HG03196 (cell line): ENCODE results near the gene KSR1.

Source experiments
- ATAC-seq: cut with Tn5 transposase; IDR thresholded peaks from one replicate; pipeline ENCODE4 v1.9.1; 2021; ENCODE audit not compliant: unreplicated experiment

The KSR1 gene

DNA sequence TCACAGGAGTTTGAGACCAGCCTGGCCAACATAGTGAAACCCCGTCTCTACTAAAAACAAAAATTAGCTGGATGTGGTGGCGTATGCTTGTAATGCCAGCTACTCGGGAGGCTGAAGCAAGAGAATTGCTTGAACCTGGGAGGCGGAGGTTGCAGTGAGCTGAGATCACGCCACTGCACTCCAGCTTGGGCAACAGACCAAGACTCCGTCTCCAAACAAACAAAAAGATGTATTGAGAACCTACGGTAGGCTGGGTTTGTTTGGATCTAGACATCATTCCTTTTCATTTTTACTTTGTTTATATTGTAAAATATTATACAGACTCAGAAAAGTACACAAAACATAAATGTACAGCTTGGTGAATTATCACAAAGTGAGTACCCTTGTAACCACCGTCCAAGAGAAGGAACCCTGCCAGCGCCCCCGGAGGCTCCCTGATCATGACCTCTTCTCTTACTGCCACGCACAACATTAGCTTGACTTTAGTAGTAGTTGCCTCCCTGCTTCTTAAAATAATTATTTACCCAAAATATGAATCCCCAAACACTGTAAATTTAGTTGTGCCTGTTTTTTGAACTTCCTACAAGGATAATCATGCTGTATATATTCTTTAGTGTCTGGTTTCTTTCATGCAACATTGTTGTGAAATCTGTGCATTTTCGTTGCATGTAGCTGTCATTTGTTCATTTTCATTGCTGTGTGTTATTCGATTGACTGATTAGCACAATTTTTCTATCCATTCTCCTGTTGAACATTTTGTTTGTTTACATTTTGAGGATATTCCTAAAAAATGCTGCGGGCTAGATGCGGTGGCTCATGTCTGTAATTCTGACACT is 56.5 kb downstream of the KSR1 start:
- no peak for ATAC-seq

DNA sequence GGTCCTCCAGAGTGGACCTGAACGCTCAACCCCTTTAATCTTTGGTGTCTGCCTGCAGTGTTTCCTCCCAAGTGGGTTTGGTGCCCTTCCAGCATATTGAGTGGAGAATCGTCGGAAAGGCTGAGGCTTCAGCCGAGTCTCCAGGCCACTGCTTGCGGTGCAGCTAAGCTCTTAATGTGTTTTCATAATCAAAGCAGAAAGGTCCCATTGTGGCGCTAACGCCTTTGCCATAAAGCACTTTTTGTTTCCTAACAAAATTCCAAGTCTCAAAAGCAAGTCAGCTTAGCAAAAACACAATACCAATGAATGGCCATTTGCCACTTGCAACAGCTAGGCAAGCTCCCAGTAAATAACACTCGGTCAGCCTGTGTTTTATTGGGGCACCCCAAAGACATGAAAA is 57.6 kb downstream of the KSR1 start:
- ATAC-seq: no peak

DNA sequence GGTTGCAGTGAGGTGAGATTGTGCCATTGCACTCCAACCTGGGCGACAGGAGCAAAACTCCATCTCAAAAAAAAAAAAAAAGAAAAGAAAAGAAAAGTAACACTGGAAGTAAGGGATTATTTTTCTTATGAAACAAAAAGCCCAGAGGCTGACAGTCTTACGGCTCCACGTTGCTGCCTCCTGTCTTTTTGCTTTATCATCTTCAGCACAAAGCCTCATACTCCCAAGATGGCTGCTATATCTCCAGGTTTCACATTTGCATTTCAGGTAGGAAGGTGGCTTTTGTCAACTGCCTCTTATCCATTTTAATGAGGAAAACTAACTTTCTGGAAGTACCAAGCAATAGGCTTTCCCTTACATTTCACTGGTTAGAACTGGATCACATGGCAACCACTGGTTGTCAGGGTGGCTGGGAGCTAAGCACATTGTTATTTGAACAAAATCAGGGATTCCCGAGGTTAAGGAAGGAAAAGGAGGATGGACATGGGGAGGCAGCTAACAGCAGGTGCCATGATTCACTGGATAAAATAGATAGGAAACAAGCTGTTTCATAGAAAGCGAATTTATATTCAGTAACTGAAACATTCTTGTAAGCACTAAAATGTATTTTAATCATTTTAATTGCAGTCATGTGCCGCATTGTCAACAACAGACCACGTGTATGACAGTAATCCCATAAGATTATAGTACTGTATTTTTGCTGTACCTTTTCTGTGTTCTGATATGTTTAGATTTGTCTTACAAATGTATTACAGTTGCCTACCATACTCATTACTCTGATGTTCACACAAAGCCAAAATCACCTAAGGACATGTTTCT is 58.6 kb downstream of the KSR1 start:
- ATAC-seq: no peak

DNA sequence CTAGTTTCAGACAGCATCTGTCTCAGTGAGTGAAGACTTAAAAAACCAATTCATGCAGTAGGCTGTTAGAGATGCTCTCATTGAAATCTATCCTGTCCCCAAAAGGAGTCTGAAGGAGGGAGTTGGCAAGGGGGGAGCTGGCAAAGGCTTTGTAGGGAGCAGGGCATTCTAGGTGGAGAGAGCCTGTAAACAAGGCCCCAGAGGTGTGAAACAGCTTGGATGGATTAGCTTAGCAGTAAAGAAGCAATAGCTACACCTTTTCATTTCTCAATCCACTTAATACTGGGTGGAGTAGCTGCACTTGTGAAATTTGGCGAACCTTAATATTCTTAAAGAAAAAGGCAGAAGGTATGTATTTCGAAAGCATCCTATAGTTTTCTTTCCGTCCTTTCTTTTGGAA is 61.8 kb downstream of the KSR1 start:
- no peak for ATAC-seq

DNA sequence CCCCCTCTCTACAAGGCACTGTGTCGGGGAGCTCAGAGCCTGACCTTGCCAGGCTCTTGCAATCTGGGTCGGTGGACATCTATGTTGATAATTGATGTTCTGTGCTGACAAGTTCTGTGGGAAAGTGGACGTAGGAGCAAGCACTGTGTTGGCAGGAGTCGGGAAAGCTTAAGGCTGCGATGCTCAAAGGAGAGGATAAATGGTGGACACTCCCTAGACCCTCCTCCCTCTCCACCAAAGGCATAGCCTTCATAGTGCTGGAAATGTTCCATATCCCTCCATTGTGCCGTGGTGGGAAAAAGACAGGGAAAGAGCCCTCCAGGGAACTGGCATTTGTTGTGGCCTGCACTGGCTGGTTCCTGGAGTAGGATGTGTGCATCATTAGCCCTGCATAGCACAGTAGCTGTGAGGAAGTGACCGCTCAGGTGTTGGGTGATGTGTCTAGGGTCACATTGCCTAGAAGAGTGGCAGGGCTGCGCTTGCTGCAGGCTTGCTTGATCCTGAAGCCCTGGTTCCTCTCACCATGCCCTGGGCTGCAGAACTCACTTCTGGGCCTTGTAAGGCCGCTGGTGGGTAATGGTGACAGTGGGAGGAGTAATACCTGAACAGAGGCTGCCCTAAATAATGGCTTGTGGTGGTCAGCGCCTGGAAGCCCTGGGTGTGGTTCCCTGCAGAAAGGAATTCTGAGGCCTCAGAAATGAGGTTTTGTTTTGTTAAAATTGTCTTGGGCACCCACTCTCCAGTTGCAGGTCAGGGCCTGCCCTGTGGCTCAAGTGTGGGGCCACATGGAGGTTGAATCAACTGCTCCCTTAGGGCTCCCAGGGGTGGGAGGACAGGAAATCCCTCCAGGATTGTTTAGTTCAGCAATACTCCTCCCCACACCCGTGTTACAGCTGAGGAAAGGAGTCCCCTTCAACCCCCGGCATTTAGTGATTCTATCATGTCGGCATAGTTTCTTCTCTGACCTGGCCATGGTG is 62.6 kb downstream of the KSR1 start:
- no peak for ATAC-seq

DNA sequence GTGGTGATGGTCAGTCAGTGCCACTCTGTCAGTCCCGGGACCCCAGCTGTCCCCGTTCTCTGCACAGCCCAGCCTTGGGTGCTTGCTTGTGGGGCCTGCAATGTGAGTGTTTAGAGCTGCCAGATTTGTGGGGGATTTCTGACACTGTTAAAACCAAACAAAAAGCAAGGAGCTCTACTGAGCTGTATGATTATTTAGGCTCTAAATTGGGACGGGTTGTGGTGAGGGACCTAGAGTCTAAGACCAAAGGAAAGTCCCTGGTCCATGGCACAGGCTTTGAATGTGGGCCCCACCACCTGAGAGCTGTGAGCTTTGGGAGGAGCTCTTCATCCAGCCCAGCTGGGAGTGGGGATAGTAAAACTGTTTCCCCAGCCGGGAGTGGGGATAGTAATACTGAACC is 63.3 kb downstream of the KSR1 start:
- ATAC-seq: no peak

DNA sequence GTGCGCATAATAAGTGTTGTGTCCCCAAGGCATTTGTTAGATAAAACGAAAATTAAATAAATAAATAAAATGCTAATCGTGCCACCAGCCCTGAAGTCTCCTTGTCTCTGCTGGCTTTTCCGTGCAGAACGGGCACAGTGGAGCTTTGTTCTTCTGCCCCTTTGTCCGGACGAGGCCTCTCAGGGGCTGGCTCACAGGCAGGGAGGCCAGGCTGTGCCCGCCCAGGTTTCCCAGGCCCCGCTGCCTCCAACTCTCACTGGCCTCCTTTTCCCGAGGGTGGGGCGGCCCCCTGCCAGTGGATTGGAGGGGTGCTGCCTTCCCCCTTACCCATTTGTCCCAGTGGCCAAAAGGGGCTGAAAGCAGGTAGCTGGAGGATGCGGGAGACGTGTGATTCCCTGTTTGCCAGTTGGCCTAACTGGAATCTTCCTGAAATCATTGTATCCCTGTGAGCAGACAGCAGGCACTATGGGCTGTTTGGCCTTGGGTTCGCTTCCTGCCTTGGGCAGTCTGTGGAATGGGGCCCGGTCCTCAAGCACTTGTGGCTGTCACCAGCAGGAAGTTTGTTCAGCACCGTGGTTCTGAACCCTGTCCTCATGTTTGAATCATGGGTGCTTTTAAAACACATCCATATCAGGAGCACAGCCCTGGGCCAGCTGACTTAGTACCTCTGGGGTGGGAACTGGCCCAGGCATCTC is 64.4 kb downstream of the KSR1 start:
- no peak for ATAC-seq

DNA sequence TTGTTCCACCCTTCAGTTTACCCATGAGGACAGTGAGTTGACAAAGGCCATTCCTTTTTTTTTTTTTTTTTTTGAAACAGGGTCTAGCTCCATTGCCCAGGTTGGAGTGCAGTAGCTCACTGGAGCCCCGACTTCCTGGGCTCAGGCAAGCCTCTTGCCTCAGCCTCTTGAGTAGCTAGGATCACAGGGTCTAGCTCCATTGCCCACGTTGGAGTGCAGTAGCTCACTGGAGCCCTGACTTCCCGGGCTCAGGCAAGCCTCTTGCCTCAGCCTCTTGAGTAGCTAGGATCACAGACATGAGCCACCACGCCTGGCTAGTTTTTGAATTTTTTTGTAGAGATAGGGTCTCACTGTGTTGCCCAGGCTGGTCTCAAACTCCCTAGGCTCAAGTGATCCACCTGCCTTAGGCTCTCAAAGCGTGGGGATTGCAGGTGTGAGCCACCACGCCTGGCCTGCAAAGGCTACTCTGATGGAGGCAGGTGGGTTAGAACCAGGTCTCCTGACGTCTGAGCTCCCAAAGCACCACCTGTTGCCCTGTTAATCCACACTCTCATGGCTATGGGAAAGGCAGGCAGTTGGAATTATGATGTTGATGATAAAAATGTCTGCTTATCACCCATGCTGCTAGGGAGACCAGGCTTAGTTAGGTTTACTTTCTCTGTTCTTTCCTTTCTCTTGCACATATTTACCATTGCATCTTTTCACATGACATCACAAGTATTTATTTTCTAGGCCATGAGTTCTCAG is 65.2 kb downstream of the KSR1 start:
- ATAC-seq: no peak

DNA sequence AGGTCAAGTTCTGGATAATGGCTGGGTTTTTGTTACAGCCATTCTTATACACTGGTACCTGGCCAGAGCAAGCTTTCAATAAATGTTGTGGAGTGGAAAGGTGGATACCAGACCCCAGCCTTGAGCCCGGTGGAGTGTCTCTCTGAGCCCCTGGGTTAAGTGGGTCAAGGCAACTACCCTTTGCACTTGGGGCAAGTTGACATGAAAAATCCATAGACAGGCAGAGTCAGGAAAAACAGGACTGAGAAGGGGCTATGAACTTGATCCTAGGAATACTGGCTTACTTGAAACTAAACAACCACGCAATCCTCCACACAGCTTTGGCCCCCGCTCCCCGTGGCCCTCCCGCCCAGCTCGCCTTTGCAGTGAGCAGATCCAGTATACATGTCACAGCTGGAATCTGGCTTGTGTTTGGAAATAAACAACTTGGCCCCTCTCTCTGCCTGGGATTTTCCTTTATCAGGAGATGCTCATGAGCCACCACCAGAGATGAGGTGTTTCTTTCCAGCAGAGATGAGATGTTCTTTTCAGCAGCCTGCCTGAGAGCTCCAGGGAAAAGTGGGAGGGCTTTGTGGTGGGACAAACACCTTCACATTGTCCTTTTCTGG is 65.9 kb downstream of the KSR1 start:
- ATAC-seq: no peak

DNA sequence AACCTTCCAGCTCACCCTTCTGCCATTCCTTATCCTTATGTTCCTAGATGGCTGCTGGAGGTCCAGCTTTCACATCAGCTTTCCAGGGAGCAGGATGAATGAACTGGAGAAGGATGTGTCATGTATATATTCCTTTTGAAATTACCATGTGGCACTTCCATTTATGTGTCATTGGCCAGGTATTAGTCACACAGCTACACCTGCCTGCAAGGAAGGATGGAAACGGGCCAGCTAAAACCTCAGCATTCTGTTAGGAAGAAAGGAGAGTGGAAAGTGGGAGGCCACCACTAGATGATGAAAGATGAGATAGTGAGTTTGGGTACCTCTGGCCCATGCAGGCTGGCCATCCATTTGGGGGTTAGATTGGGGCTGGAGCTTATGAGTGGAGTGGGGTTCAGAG is 67.5 kb downstream of the KSR1 start:
- no peak for ATAC-seq

DNA sequence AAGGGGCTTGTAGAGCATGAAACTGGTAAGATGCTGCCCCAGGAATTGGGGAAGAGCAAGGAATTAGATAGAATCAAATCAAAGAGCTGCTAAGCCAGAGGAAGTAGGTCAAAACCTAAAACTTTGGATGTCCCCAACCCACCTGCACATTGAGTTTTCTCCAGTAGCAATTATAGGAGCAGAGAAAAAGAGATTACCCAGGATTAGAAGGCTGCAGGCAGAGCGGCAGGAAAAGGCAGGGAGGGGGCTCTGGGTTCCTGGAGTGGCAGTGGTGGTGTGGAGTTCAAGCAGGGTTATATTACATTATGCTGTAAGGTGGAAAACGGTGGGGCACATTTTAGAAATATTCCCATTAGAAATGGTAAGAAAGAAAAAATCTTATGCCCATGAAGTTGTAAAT is 68.3 kb downstream of the KSR1 start:
- ATAC-seq: no peak

DNA sequence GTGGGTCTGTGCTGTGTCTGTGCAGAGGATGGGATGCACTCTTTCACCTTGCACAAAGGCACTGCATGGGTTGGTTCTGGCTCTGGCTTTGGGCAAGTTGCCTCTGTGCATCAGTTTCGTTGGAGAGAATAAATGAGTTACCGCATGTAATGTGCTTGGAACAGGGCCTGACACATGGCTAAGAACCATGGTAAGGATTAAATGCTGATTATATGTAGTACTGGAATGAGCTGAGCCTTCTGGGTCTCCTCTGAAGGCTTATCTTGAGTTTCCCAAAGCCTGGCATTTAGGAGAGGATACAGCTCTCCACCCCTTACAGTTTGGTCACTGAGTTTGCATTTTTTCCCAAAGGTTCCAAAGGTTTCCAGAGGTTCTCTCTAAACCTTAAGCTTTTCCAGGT is 69.1 kb downstream of the KSR1 start:
- ATAC-seq: no peak

DNA sequence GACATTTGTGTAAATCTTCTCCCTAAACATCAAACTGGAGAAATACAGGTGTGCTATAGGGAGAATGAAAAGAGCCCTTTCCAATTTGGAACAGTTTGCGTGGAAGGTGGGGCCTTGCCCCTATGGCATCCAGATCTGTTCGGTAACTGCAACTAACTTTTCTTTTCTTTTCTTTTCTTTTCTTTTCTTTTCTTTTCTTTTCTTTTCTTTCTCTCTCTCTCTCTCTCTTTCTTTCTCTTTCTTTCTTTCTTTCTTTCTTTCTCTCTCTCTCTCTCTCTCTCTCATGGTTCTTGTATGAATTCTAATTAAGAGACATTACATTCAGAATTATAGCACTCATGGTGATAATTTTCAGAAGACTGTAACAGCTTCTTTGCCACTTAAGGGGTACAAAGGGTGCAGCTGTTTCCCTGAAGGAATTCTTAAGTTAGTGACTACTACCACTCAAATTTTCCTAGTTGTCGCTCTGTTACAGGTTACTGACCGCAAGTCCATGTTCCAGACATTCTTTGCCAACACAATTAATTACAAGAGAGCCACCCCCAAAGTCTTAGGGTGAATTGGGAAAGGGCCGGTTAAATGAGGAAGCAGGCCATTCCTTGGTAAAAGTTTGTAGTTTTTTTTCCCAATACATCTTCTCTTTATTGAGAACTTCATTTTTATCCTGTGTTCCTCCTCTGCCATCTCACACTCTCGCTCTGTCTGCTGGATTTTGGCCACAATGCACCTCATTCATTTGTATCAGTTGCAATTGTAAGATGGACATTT is 69.8 kb downstream of the KSR1 start:
- ATAC-seq: no peak

DNA sequence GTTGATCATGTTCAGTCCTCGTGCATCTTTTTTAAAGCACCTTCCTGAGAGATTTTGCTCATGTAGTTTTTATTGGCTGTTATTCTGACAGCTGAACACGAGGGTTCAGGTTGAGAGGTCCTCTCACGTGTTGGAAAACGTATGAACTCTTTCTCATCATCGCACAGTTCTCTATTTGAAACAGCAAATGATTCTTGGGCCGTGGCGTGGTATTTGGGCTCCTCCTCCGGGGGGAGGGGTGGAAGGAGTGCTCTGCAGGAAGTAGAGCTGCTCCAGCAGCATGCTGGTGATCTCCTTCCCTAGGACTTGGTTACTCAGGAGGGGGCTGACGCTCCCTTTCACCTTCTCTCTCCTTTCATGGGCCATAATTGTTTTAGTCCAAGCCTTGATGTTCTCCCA is 70.4 kb downstream of the KSR1 start:
- peak; percentile 45 for ATAC-seq

DNA sequence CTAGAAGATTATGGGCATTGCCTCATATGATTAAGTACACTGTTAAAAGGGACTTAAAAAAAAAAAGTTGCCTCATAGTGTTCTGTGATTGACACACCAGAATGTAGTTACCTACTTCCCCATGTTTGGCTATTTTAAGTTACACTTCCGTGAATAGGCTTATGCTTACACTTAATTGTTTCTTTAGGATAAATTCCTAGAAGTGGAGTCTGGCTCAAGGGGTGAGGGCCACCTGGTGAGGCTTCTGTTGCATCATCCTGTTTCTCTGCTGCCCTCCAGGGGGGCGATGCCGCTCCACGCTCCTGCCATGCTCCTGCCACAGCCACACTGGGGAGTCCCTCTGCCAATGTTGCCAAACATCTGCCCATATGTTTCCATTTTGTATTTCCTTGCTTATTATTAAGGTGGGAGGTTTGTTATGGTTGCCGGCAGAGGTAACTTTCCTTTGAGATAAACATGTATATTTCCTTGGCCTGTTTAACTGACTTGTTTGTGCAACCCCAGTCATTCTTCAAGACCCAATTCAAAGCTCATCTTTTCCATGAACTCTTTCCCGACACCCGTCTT is 73.1 kb downstream of the KSR1 start:
- no peak for ATAC-seq

DNA sequence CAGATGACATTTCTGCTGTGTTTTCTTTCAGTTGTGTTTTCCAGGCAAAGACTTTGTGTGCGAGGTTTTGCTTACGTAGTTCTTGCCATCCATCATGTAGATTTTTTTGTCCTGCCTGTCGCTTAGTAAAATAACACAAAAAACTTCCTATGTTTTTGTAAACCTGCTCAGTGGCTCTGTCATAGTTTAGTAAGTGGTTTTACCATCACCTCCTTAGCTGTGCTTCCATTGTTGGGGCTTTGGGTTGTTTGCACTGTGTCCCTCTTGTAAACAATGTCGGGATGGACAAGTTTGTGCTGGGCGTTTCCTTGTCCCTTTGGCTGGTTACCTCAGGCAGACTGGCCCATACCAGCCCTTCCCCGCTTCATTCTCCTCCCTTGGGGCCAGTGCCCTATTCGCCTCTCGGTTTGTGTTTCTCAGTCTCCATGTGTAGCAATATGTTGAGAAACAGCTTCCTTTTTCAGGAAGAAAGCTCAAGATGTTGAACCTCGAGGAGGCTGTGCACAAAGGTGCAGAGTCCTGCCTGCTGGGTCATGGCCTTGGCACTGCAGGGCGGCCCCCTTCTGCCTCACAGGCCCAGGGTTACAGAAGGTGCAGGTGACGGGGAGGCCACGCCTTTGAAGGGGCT is 74.6 kb downstream of the KSR1 start:
- no peak for ATAC-seq

DNA sequence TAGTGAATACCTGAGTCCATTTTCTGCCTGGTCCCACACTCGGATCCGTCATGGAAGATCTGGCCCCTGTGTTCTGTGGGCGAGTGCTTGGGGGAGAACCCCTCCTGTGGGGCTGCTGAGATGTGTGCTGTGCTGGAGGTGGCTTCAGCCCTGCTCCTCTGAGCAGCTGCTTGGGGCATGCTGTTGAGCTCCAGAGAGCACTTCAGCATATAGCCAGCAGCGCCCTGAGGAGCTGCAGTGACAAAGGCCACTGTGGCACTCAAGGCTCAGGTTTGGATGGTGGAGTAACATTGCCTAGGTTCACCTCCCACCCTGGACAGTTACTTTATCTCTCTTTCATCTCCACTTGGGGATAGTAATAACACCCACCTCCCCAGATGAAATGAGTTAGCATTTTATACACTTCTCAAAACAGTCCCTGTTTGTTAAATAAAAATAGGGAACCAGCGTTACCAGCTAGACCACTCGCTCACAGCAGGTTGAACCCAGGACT is 75.3 kb downstream of the KSR1 start:
- no peak for ATAC-seq
